PC-9 (cell line): Measurements from ENCODE around the gene PAK4.

Experiments
- EZH2 ChIP-seq: fragments of 200-600 bp; sonication (generic); IDR thresholded peaks from 2 replicates; pipeline ENCODE4 v1.8.0; 2017; ENCODE audit warnings: antibody characterized with exemption, low read depth
- TF ChIP-seq, protein P1 (sequence below): fragments of 200-600 bp; sonication (generic); conservative IDR thresholded peaks from 2 replicates; pipeline ENCODE4 v1.6.1; 2017; ENCODE audit warnings: mixed run types, antibody characterized with exemption, mild to moderate bottlenecking, moderate library complexity

DNA sequence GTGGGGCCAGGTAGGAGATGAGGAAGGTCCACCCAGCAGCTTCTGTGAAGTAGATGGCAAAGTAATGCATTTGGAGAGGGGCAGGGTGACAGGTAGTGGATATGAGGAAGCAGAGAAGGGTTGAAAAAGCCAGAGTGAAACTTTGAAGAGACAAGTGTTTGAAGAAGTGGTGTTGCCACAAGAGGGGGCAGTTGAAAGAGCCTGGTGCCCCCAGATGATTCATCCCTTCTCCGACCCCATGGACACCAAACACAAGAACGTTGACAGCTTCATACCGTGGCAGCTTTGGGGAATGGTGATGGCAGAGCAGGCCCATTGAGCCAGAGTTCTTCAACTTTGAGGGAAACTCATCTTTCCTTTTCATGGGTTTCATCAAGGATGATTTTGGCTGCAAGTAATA, 99.3 kb downstream of the PAK4 start:
- TF ChIP-seq, protein P1, sequence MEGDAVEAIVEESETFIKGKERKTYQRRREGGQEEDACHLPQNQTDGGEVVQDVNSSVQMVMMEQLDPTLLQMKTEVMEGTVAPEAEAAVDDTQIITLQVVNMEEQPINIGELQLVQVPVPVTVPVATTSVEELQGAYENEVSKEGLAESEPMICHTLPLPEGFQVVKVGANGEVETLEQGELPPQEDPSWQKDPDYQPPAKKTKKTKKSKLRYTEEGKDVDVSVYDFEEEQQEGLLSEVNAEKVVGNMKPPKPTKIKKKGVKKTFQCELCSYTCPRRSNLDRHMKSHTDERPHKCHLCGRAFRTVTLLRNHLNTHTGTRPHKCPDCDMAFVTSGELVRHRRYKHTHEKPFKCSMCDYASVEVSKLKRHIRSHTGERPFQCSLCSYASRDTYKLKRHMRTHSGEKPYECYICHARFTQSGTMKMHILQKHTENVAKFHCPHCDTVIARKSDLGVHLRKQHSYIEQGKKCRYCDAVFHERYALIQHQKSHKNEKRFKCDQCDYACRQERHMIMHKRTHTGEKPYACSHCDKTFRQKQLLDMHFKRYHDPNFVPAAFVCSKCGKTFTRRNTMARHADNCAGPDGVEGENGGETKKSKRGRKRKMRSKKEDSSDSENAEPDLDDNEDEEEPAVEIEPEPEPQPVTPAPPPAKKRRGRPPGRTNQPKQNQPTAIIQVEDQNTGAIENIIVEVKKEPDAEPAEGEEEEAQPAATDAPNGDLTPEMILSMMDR, result no peak
- TF ChIP-seq EZH2, result no peak
